Measurements from ENCODE around the gene GLTP.

DNA sequence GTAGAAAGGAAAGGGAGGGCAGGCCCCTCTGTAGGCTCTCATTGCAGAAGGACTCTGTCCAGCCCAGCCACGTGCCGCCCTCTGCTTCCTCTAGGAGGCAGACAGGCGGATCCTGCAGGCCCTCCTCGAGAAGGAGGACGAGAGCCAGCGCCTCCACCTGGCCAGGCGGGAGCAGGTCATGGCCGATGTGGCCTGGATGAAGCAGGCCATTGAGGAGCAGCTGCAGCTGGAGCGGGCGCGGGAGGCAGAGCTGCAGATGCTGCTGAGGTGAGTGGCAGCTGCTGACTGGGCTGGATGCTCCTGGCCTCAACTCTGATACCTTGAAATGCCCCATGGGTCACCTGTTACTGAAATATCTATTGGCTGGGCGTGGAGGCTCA is 30.6 kb upstream of the GLTP start:
- TF ChIP-seq, protein P1, sequence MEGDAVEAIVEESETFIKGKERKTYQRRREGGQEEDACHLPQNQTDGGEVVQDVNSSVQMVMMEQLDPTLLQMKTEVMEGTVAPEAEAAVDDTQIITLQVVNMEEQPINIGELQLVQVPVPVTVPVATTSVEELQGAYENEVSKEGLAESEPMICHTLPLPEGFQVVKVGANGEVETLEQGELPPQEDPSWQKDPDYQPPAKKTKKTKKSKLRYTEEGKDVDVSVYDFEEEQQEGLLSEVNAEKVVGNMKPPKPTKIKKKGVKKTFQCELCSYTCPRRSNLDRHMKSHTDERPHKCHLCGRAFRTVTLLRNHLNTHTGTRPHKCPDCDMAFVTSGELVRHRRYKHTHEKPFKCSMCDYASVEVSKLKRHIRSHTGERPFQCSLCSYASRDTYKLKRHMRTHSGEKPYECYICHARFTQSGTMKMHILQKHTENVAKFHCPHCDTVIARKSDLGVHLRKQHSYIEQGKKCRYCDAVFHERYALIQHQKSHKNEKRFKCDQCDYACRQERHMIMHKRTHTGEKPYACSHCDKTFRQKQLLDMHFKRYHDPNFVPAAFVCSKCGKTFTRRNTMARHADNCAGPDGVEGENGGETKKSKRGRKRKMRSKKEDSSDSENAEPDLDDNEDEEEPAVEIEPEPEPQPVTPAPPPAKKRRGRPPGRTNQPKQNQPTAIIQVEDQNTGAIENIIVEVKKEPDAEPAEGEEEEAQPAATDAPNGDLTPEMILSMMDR (IDR thresholded peaks at IDR 0.05), result no peak
- TF ChIP-seq POLR2A (IDR thresholded peaks at IDR 0.05), result no peak
